HG03571 (cell line): ENCODE results near the gene PGGHG.

Source experiments
- ATAC-seq: cut with Tn5 transposase; IDR thresholded peaks from one replicate; pipeline ENCODE4 v1.9.1; 2021; ENCODE audit not compliant: unreplicated experiment

PGGHG gene

DNA sequence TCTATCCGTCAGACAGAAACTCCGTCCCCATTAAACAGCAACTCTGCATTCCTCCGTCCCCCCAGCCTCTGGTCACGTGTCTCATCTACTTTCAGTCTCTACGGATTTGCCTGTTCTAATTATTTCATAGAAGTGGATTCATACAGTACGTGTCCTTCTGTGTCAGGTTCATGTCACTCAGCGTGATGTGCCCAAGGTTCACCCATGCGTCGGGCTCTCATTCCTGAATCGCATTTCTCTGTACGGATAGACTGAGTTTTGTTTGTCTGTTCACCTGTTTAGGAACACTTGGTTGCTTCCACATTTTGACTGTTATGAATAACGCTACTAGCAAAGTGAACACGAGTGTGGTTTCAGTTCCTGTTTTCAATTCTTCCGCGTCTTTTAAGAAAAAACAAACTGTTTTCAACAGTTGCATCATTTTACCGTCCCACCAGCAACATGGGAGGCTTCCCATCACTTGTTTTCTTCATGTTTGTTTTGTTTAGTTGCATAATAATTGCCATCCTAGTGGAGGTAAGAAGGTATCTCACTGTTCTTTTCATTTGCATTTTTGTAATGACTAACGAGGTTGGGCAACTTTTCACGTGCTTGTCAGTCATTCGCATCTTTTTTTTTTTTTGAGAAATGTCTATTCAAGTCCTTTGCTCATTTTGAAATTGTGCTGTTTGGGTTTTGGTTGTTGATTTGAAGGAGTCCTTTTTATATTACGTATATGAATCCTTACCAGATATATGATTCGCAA lies 19.6 kb upstream of the PGGHG start:
- ATAC-seq = peak; percentile 69

DNA sequence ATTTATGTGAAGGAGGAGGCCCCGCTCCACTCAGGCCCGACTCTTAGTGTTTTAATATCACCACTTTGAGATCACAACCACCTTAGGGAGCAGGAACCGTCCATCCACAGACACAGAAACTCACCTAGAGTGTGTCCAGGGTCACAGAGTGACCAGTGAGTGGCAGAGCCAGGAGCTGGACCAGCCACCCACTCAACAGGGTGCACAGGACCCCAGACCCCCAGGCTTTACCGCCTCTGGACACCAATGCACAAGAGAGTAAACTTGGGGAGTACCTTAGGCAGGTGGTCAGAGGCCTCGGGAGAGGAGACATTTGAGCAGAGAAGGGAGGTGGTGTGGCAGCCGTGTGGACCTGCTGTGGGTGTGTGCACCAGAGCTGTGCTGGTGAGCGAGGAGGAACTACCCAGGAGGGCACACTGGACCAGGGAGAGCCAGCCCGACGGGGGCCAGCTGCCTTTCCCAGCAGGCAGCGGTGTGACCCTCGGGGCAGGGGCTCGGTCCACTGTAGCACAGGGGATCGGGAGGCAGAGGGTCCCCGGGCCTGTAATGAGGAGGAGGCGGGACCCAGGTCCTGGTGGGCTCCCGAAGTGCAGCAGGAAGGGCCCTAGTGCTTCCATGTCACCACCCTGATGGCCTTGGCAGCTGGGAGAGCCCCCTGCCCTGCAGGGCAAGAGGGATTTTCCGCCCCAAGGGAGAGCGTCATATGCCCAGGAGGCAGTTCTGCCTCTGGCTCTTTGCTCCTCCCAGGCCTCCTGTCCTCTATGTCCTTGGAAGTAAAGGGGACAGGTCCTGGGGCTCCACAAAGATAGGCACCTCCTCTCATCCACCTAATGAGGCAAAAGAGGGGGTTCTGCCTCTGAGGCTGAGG lies 18.2 kb upstream of the PGGHG start:
- no peak for ATAC-seq

DNA sequence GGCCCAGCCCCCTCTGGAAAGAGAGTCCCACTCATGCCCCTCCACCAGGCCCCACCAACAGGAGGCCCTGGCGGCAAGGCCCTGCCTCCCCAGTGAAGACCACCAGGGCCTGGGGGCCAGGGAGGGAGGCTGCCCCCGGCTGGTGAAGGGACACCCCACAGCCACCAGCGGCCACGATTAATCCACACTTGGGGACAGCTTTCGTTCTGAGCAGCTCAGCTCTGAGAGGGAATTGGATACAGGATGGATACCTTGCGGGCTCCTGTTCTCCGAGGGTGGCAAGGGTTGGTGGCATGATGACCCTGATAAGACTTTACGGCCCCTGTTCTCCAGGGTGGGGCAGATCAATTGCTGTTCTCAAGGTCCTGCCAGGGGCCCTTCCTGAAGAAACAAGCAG lies 17.6 kb upstream of the PGGHG start:
- no peak for ATAC-seq

DNA sequence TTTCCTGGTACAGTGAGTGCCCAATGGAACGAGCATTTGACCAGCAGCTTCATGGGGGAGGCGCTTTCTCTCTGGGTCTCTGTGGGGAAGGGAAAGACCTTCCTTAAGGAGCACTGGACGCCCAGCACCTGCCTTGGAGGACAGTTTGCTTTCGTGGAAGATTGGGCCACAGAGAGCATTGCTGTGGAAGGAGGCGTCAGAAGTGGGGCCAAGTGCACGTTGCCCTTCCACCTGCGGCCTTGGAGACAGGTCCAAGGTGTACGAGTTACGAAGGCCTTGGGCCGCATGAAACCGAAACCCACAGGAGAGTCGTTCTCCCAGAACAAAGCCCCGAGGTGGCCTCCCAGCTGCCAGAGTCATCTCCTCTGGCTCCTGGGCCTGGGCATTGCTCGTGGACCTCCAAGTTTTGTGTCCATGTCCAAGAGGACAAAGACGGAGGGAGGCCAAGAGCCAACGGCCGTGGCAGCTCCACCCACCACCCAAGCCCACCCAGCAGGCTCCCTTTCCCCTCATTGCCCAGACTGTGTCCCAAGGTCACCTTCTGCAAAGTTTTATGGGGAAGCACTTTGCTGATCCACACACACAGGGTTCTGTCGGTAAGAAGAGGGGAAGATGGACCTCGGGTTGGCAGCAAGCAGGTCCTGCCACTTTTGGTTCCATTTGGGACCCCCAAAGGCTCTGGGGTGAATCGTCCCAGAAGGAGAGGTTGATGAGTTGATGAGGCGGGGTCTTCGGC lies 16.6 kb upstream of the PGGHG start:
- no peak for ATAC-seq

DNA sequence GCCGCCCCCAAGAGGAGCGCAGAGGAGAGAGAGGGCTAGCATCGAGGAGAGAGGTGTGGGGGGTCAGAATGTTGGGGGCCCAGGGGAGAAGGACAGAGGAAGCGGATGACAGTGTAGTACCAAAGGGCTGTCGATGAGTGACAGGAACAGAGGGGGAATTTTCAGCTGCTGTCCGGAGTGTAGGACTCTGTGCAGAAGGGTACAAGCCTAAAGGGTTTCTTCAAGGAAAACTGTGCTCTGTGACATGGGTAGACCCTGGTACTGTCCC lies 16.1 kb upstream of the PGGHG start:
- ATAC-seq = no peak

DNA sequence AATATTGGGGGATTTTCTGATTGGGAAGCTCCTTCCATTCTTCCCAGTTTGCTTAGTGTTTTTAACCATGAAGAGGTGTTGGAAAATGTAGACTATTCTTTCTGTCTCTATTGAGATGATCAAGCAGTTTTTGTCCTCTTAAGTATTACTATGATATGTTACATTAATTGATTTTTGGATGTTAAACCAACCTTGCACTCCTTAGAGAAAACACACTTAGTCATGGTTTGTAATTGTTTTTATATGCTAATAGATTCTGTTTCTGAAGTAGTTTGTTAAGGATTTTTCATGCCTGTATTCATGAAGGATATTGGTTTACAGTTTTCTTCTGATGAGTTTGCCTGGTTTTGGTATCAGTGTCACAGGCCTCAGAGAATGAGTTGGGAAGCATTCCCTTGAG lies 12.7 kb upstream of the PGGHG start:
- ATAC-seq = no peak

DNA sequence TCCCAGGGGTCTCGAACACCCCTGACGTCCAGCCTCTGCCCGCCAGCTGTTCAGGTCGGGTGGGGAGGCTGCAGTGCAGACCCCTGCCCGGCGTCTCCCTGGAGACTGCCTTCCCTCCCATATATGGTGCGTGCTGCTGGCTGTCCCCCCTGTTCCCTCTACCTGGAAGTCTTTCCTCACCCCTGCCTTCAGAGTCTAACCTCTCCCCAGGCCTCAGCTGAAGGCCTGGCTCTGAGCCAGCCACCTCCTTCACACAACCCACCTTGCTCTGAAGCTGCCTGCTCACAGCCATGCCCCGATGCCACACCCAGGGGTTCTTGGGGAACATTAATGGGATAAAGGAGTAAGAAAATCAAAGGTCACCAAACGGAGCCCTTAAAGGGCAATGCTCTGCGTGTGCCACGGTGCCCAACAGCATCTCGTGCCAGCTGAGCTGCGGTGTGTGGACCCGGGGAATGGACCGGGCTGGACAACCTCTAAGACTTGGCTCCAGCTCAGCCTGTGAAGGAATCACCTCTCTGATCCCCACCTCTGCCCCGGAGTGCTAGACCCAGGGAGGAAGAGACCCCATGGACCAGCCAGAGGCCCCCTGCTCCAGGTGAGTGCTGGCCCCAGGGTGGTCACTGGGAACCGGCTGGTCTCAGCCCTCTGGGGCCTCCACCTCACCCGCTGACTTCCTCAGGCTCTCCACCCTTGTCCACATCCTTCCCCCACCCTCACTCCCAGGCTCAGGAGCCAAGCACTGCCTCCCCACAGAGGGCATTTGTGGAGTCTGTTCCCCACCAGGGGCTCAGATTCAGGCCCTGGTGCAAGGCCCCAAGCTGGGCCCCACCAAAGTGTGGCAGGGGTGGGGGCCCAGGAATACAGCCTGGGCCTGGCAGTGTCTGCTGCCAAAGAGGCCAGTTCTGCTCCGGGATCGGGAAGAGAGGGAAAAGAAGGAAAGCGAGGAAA lies 10.7 kb upstream of the PGGHG start, which contains the start of gene NLRP6:
NLRP6 (plus strand) TSS at position 407 of the 951 bp plus-strand sequence; CDS start at position 570, 163 bp downstream.
- ATAC-seq = no peak

DNA sequence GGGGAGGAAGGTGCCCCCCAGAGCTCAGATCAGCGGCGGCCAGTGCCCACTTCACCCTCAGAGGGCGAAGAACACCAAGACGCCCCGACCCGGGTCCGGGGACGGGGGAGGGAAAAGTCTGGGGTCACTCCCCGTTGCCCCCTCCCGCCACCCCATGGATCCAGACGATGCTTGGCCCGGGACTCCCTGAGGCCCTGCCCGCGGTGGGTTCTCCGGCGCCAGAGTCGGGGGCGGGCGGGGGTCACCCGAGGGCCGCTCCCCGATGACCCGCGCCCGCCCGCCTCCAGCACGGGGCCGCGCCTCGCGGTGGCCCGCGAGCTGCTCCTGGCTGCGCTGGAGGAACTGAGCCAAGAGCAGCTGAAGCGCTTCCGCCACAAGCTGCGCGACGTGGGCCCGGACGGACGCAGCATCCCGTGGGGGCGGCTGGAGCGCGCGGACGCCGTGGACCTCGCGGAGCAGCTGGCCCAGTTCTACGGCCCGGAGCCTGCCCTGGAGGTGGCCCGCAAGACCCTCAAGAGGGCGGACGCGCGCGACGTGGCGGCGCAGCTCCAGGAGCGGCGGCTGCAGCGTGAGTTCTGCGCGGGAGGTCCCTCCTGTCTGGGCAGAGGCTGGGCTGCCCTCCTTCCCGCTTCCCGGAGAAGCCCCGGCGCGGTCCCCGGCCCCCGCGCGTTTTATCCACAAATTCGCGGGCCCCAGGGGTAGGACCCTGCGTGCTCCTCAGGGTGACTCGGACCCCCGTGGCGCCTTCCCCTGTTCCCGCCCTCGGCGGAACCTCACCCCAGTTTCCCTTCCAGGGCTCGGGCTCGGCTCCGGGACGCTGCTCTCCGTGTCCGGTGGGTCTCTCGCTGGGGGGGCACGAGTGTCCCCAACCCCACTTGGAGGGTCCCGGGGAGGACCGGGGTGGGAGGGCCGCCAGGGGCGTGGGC lies 9.6 kb upstream of the PGGHG start:
- no peak for ATAC-seq

DNA sequence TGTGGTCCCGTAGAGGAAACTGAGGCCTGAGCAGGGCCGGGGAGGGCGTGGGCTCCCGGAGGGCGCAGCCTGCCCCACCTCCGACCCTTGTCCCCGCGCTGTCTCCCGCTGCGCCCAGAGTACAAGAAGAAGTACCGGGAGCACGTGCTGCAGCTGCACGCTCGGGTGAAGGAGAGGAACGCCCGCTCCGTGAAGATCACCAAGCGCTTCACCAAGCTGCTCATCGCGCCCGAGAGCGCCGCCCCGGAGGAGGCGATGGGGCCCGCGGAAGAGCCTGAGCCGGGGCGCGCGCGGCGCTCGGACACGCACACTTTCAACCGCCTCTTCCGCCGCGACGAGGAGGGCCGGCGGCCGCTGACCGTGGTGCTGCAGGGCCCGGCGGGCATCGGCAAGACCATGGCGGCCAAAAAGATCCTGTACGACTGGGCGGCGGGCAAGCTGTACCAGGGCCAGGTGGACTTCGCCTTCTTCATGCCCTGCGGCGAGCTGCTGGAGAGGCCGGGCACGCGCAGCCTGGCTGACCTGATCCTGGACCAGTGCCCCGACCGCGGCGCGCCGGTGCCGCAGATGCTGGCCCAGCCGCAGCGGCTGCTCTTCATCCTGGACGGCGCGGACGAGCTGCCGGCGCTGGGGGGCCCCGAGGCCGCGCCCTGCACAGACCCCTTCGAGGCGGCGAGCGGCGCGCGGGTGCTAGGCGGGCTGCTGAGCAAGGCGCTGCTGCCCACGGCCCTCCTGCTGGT lies 8.8 kb upstream of the PGGHG start:
- ATAC-seq = no peak

DNA sequence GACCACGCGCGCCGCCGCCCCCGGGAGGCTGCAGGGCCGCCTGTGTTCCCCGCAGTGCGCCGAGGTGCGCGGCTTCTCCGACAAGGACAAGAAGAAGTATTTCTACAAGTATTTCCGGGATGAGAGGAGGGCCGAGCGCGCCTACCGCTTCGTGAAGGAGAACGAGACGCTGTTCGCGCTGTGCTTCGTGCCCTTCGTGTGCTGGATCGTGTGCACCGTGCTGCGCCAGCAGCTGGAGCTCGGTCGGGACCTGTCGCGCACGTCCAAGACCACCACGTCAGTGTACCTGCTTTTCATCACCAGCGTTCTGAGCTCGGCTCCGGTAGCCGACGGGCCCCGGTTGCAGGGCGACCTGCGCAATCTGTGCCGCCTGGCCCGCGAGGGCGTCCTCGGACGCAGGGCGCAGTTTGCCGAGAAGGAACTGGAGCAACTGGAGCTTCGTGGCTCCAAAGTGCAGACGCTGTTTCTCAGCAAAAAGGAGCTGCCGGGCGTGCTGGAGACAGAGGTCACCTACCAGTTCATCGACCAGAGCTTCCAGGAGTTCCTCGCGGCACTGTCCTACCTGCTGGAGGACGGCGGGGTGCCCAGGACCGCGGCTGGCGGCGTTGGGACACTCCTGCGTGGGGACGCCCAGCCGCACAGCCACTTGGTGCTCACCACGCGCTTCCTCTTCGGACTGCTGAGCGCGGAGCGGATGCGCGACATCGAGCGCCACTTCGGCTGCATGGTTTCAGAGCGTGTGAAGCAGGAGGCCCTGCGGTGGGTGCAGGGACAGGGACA lies 8.0 kb upstream of the PGGHG start:
- ATAC-seq = no peak

DNA sequence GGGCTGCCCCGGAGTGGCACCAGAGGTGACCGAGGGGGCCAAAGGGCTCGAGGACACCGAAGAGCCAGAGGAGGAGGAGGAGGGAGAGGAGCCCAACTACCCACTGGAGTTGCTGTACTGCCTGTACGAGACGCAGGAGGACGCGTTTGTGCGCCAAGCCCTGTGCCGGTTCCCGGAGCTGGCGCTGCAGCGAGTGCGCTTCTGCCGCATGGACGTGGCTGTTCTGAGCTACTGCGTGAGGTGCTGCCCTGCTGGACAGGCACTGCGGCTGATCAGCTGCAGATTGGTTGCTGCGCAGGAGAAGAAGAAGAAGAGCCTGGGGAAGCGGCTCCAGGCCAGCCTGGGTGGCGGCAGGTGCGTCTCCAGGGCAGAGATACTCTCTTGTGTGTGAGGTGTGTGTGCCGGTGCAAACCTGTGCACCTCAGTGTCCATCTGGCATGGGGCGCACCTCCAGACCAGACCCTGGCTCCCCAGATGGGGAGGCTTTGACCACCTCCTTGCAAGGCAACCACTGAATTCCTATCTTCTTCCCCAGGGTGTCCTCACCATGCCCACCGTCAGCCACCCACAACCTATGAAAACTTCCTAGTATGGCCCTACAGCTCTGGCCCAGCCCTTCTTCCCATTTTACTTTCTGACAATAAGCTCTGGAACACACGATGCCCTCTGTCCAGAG lies 7.3 kb upstream of the PGGHG start:
- no peak for ATAC-seq

DNA sequence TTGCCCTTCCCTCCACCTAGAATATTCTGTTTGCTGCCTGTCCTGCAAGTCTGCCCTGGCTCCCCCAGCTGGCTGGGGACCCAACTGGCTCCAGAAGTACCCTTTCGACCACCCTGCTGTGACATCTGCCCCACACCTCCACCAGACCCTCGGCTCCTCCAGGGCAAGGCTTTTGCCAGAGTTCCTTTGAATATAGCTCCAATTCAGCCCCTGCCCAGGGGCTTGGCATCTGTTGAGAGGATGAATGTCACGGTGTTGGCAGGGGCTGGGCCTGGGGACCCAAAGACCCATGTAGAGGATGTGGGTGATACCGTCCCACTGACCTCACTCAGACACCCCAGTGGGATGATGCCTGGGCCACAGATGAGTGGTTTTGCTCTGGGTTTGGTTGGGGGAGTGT lies 6.8 kb upstream of the PGGHG start:
- ATAC-seq = no peak

DNA sequence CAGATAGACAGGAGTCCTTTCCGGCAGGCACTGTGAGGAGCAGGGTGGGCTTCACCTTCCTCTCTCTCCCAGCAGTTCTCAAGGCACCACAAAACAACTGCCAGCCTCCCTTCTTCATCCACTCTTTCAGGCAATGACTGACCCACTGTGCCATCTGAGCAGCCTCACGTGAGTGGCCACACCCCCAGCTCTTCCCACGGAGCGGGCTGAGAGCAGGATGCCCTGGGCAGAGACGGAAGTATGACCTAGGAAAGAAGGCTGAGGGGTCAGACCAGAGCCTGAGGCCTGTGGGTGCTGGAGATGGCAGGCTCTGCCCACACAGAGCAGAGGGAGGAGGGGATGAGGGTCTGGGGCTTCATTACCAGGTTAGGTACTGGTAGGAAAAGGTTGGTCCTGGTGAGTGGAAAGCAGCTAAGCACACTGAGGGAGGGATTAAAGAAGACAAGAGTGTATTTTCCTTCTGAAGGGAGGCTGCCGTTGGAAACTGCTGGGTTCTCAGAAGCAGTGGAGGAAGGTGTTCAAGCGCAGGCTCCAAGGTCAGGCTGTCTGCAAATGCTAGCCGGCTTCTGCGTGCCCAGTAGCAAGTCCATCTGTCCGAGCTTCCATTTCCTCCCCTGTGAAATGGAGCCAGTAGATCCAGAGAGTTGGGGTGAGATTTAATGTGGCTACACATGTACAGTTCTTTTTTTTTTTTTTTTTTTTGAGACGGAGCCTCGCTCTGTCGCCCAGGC lies 6.1 kb upstream of the PGGHG start:
- ATAC-seq = no peak

DNA sequence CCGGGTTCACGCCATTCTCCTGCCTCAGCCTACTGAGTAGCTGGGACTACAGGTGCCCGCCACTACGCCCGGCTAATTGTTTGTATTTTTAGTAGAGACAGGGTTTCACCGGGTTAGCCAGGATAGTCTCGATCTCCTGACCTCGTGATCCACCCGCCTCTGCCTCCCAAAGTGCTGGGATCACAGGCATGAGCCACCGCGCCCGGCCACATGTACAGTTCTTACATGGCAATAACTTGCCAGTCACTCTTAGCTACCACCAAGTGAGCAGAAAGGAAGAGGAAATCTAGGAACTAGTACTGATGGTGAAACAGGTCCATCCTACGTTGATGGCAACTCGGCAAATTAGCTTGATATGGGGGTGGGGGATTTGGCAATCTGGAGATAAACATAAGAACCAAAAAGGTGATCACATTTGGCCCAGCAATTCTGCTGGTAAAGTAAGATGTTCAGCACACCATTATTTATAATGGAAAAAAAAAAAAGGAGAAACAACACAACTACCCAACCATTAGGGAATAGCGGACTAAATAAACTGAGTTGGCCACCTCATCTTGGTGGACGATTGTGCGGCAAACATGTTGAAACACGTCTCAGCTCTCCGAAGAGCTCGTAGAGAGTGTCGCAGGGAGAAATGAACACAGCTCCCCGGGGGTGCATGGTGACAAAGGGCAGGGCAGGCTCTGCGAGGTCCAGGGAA lies 5.4 kb upstream of the PGGHG start:
- ATAC-seq = no peak

DNA sequence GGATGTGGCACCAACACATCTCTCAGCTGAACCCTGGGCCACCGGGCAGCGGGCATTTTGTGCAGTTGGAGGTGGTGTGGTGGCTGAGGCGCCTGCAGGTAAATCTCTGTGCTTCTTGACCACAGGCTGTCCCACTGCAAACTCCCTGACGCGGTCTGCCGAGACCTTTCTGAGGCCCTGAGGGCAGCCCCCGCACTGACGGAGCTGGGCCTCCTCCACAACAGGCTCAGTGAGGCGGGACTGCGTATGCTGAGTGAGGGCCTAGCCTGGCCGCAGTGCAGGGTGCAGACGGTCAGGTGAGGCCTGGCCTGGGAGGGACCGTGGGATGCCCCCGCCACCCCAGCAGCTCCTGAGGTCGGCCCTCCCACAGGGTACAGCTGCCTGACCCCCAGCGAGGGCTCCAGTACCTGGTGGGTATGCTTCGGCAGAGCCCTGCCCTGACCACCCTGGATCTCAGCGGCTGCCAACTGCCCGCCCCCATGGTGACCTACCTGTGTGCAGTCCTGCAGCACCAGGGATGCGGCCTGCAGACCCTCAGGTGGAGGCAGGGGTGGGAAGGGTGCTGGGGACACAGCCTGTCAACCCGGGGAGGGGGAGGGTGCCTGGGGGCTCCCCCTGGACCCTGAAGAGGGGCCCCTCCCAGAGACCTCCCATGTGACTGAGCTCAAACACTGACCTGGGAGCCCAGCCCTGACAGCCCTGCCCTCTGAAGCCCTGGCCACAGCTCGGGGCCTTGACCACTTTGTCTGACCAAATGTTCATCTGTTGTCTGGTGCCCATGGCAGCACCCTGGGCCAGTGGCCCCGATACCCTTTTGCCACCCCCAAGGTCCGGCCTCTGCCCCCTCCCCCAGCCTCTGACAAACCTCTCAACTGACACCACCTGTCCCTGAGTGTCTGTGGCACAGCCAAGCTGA lies 4.6 kb upstream of the PGGHG start:
- no peak for ATAC-seq
